PC-3 (cell line): ENCODE data around the gene UBE2H. TPM values are rescaled to one million over a fixed set of nuclear protein-coding genes. Genes with fewer than 3 reads are reported as not detected.
A peak's percentile ranks its signal among the peaks of the same experiment; 100 is the strongest.
"Not testable (repeated sequence)": the region's sequence is repeated elsewhere in the genome, so short reads cannot be mapped to it uniquely, and the experiment has no call there.

ENCODE experiments used
- ATAC-seq: fragments of 200-7000 bp; cut with Tn5 transposase; 2 replicates; pipeline ENCODE4 v1.9.1; 2020; ENCODE audit warnings: mild to moderate bottlenecking, moderate library complexity
- BruUV-seq: library from RNA; stranded (reverse); fragments of 400-500 nt; replicated peaks from 2 replicates; lab custom pipeline; 2021; lab: Mats Ljungman, UMichigan
- CTCF ChIA-PET: fragments of 300-600 bp; sonication (Branson Sonifier 250); formaldehyde crosslinking; loops from one replicate; lab custom pipeline; 2022; ENCODE audit warnings: antibody characterized with exemption; lab: Charles Lee
- POLR2A ChIA-PET: fragments of 300-600 bp; sonication (Branson Sonifier 250); formaldehyde crosslinking; loops from one replicate; lab custom pipeline; 2022; ENCODE audit warnings: antibody characterized with exemption; ENCODE audit not compliant: unreplicated experiment; lab: Charles Lee
- DNase-seq: peaks from one replicate; pipeline ENCODE4 v3.0.0-alpha.2; 2015
- H2AFZ ChIP-seq: fragments of 300-600 bp; sonication (generic); 2 replicates; pipeline ENCODE4 v1.6.0; 2016; ENCODE audit warnings: antibody characterized with exemption, low read length
- H3F3A ChIP-seq: fragments of 300-600 bp; sonication (generic); one replicate; pipeline ENCODE4 v1.6.0; 2017; ENCODE audit warnings: antibody characterized with exemption, low read length, control low read depth, mild to moderate bottlenecking; ENCODE audit not compliant: unreplicated experiment
- H3K27ac ChIP-seq: fragments of 300-600 bp; sonication (generic); 2 replicates; pipeline ENCODE4 v1.5.1; 2016; ENCODE audit warnings: mild to moderate bottlenecking, low read length
- H3K27me3 ChIP-seq: fragments of 300-600 bp; sonication (generic); 2 replicates; pipeline ENCODE4 v1.6.1; 2016; ENCODE audit warnings: low read length, mixed read lengths
- H3K36me3 ChIP-seq: fragments of 300-600 bp; sonication (generic); 2 replicates; pipeline ENCODE4 v1.6.1; 2016; ENCODE audit warnings: low read depth, mixed run types, low read length, mixed read lengths
- H3K4me1 ChIP-seq: fragments of 300-600 bp; sonication (generic); 2 replicates; pipeline ENCODE4 v1.5.1; 2016; ENCODE audit warnings: low read length; ENCODE audit not compliant: insufficient read depth
- H3K4me2 ChIP-seq: fragments of 300-600 bp; sonication (generic); 2 replicates; pipeline ENCODE4 v1.6.0; 2016; ENCODE audit warnings: low read length
- H3K4me3 ChIP-seq: fragments of 300-600 bp; sonication (generic); 2 replicates; pipeline ENCODE4 v1.5.1; 2016; ENCODE audit warnings: mild to moderate bottlenecking, low read length, mixed read lengths
- H3K79me2 ChIP-seq: fragments of 300-600 bp; sonication (generic); 2 replicates; pipeline ENCODE4 v1.6.1; 2017; ENCODE audit warnings: low read length, mixed read lengths
- H3K9ac ChIP-seq: fragments of 300-600 bp; sonication (generic); 2 replicates; pipeline ENCODE4 v1.6.0; 2016; ENCODE audit warnings: mild to moderate bottlenecking, low read length
- H3K9me2 ChIP-seq: fragments of 300-600 bp; sonication (generic); replicated peaks from 2 replicates; pipeline ENCODE4 v1.6.1; 2016; ENCODE audit warnings: mixed run types, low read length, mixed read lengths
- H3K9me3 ChIP-seq: fragments of 300-600 bp; sonication (generic); 2 replicates; pipeline ENCODE4 v1.6.1; 2016; ENCODE audit warnings: low read length, mixed read lengths
- H4K20me1 ChIP-seq: fragments of 300-600 bp; sonication (generic); 2 replicates; pipeline ENCODE4 v1.6.1; 2016; ENCODE audit warnings: low read length, mixed read lengths
- EZH2 ChIP-seq: fragments of 300-600 bp; sonication (generic); IDR thresholded peaks from one replicate; pipeline ENCODE4 v1.6.1; 2017; ENCODE audit warnings: antibody characterized with exemption, mild to moderate bottlenecking, low read length; ENCODE audit not compliant: unreplicated experiment
- EZH2phosphoT487 ChIP-seq: fragments of 300-600 bp; sonication (generic); IDR thresholded peaks from 2 replicates; pipeline ENCODE4 v1.6.1; 2018; ENCODE audit warnings: mild to moderate bottlenecking, antibody characterized with exemption, low read length, borderline replicate concordance
- intact Hi-C: fragments of 100-400 bp; cut with micrococcal nuclease; formaldehyde crosslinking; loops from 2 replicates; pipeline ENCODE4 v1.9.0; 2023
- total RNA-seq: library from RNA; depleted of rRNA; stranded (reverse); fragments of >200 nt; gene quantifications from 2 replicates; pipeline ENCODE4 v1.2.3, GENCODE V29; 2014
- TF ChIP-seq, protein P1 (sequence below): fragments of 300-600 bp; sonication (generic); conservative IDR thresholded peaks from 2 replicates; pipeline ENCODE4 v1.5.1; 2017; ENCODE audit warnings: antibody characterized with exemption, low read depth, mild to moderate bottlenecking, low read length

Gene UBE2H
- total RNA-seq, 1 experiment from 2014 or later = 62.5 TPM

DNA sequence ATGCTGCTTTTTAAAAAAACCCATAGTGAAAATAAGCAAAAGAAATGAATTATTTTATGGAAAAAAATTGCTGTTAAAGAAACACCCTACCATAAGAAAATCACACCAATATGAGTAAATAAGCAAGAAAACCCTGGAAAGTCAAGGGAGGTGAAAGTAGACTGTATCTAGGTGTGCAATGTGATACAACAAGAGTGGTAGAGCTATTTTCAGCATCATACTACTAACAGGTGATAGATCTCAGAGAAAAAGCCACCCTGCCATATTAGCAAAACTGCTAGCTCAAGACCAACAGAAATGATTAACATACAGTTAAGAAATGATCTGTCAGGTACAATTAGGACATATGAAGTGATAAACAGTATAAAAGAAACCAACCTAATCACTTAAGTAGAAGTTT is 54.8 kb downstream of the UBE2H start:
- no TSS peak for BruUV-seq
- H3K4me2 ChIP-seq = no peak overlapping the region
- CTCF ChIA-PET = no interaction called here
- TF ChIP-seq EZH2 = no peak
- no peak for TF ChIP-seq EZH2phosphoT487
- TF ChIP-seq, protein P1, sequence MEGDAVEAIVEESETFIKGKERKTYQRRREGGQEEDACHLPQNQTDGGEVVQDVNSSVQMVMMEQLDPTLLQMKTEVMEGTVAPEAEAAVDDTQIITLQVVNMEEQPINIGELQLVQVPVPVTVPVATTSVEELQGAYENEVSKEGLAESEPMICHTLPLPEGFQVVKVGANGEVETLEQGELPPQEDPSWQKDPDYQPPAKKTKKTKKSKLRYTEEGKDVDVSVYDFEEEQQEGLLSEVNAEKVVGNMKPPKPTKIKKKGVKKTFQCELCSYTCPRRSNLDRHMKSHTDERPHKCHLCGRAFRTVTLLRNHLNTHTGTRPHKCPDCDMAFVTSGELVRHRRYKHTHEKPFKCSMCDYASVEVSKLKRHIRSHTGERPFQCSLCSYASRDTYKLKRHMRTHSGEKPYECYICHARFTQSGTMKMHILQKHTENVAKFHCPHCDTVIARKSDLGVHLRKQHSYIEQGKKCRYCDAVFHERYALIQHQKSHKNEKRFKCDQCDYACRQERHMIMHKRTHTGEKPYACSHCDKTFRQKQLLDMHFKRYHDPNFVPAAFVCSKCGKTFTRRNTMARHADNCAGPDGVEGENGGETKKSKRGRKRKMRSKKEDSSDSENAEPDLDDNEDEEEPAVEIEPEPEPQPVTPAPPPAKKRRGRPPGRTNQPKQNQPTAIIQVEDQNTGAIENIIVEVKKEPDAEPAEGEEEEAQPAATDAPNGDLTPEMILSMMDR = no peak
- H3K27ac ChIP-seq = no peak overlapping the region
- H3K27me3 ChIP-seq = no peaks in the 10 kb centered on the region
- H3K9me2 ChIP-seq = no peaks in the 10 kb centered on the region
- peaks cover 31% of the 10 kb centered on the region for H3K79me2 ChIP-seq
- POLR2A ChIA-PET = no interaction called here
- no peaks in the 10 kb centered on the region for H3F3A ChIP-seq
- no peak overlapping the region for H3K4me3 ChIP-seq
- H4K20me1 ChIP-seq = no peaks in the 10 kb centered on the region
- no peak overlapping the region for H3K9ac ChIP-seq
- DNase-seq (no peak), ATAC-seq (no peak)
- intact Hi-C loops = no loop called here
- H2AFZ ChIP-seq = no peak overlapping the region
- H3K4me1 ChIP-seq = peaks cover 18% of the 10 kb centered on the region
- H3K36me3 ChIP-seq = peaks cover 4% of the 10 kb centered on the region; the same call in 1 of the 2 replicates
- H3K9me3 ChIP-seq = no peaks in the 10 kb centered on the region

DNA sequence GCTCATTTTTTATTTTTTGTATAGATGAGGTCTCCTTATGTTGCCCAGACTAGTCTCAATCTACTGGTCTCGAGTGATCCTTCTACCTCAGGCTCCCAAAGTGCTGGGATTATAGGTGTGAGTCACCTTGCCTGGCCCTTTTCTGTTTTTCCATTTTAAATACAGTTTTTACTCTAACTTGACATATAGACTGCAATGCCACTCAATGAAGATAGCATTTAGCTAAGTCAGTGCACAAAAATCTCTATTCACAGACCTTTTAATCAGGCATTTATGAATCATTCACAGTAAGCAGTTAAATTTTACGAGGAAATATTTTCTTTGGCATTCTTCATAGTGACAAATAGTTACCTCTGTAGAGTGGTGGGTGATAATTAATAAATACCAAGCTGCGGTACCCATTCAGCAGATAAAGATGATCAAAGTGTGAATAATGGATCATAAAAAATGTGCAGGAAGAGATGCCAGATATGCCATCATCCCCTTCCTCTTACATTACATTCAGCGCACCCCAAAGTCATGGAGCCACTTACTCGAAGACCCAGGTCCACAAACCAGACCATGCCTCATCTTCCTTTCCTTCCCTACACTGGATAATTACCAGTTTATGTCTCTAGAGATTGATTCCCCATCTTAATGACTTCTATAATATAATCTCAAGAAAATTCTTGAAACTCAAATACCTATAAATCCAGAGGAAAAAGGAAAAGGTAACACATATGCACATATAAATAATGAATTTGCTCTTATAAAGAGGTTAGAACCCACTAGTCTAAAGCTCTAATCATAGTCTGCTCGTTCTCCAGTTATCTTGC is 56.0 kb downstream of the UBE2H start:
- ATAC-seq (peak; percentile 96), DNase-seq (peak; percentile 70)
- intact Hi-C loops = loop anchor here (1.0 to 2.0 kb wide), 2 partner anchors 43 to 114 kb away; no protein-coding TSS in a partner anchor

DNA sequence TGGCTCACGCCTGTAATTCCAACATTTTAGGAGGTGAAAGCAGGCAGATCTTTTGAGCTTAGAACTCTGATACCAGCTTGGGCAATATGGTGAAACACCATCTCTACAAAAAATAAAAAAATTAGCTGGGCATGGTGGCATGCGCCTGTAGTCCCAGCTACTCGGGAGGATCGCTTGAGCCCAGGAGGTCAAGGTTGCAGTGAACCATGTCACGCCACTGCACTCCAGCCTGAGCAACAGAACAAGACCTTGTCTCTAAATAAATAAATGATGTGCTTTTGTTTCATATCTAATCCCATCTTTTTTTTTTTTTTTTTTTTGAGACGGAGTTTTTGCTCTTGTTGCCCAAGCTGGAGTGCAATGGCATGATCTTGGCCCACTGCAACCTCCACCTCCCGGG is 58.6 kb downstream of the UBE2H start:
- H2AFZ ChIP-seq, H3F3A ChIP-seq, H3K9ac ChIP-seq, H4K20me1 ChIP-seq, POLR2A ChIA-PET, H3K4me3 ChIP-seq, H3K4me2 ChIP-seq, H3K9me3 ChIP-seq, H3K9me2 ChIP-seq, DNase-seq, H3K36me3 ChIP-seq, BruUV-seq, intact Hi-C loops, H3K27me3 ChIP-seq, H3K27ac ChIP-seq, ATAC-seq, CTCF ChIA-PET: not testable (repeated sequence)
- Histone ChIP-seq H3K4me1 (peaks cover 15% of the 10 kb centered on the region), H3K79me2 (peaks cover 30% of the 10 kb centered on the region)

More for the DNA sequence above, 56.0 kb downstream of the UBE2H start:
- no peaks in the 10 kb centered on the region for H3F3A ChIP-seq
- no peaks in the 10 kb centered on the region for H3K9me3 ChIP-seq
- BruUV-seq = no TSS peak
- H3K4me1 ChIP-seq = peaks cover 15% of the 10 kb centered on the region
- H3K27ac ChIP-seq = peak overlapping the region; percentile 54
- H3K4me2 ChIP-seq = no peak overlapping the region
- no peaks in the 10 kb centered on the region for H4K20me1 ChIP-seq
- H2AFZ ChIP-seq = no peak overlapping the region
- H3K9me2 ChIP-seq = no peaks in the 10 kb centered on the region
- H3K9ac ChIP-seq = no peak overlapping the region
- ChIA-PET POLR2A (interaction anchor here (0.5 to 0.6 kb wide), 2 partner anchors 52 to 1070 kb away, joined by 3 to 7 read pairs; no protein-coding TSS in a partner anchor), CTCF (interaction anchor here (1.0 to 1.2 kb wide), 2 partner anchors 66 to 112 kb away, joined by 3 to 5 read pairs; no protein-coding TSS in a partner anchor)
- H3K4me3 ChIP-seq = no peak overlapping the region
- H3K79me2 ChIP-seq = peaks cover 31% of the 10 kb centered on the region
- H3K27me3 ChIP-seq = no peaks in the 10 kb centered on the region
- H3K36me3 ChIP-seq = 0 out of 2 replicates have a peak, but pooled peaks cover 4% of the 10 kb centered on the region
- TF ChIP-seq, protein P1 = no peak
- TF ChIP-seq EZH2phosphoT487 (no peak), EZH2 (no peak)
